ENCODE measurements around the gene FAM72A.
"Not testable (repeated sequence)": the region's sequence is repeated elsewhere in the genome, so short reads cannot be mapped to it uniquely, and the experiment has no call there.

GRCh38 chr1:206215600-206216392, 13.2 kb upstream of the FAM72A start:
- TF ChIP-seq, protein P1, sequence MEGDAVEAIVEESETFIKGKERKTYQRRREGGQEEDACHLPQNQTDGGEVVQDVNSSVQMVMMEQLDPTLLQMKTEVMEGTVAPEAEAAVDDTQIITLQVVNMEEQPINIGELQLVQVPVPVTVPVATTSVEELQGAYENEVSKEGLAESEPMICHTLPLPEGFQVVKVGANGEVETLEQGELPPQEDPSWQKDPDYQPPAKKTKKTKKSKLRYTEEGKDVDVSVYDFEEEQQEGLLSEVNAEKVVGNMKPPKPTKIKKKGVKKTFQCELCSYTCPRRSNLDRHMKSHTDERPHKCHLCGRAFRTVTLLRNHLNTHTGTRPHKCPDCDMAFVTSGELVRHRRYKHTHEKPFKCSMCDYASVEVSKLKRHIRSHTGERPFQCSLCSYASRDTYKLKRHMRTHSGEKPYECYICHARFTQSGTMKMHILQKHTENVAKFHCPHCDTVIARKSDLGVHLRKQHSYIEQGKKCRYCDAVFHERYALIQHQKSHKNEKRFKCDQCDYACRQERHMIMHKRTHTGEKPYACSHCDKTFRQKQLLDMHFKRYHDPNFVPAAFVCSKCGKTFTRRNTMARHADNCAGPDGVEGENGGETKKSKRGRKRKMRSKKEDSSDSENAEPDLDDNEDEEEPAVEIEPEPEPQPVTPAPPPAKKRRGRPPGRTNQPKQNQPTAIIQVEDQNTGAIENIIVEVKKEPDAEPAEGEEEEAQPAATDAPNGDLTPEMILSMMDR (IDR thresholded peaks at IDR 0.05; ENCODE audit: borderline replicate concordance, extremely low read depth, low read length, poor library complexity, severe bottlenecking): not testable (repeated sequence)
- TF ChIP-seq EZH2 (IDR thresholded peaks at IDR 0.05; ENCODE audit: borderline replicate concordance, low read depth, low read length, severe bottlenecking): not testable (repeated sequence)
